ENCODE results near the gene RAB2B.
"Not testable (repeated sequence)": the region's sequence is repeated elsewhere in the genome, so short reads cannot be mapped to it uniquely, and the experiment has no call there.

Gene RAB2B

GRCh38 chr14:21454843-21455544 lies 21.8 kb downstream of the RAB2B start:
- H3K36me3 ChIP-seq (ENCODE audit: control insufficient read depth in 4 of 4, insufficient read depth in 4 of 4, low read length in 3 of 4) = peaks cover 2 to 12% (median 7%) of the 10 kb centered on the region in 4 experiments
- peak overlapping the region in 6 of 7 experiments; percentile 86 to 99 (median 96) for H3K4me3 ChIP-seq (ENCODE audit: control insufficient read depth in 1 of 7, extremely low read depth in 1 of 7, insufficient read depth in 4 of 7, low read depth in 2 of 7, low read length in 6 of 7)
- H3K4me1 ChIP-seq (ENCODE audit: control extremely low read depth in 1 of 4, control insufficient read depth in 4 of 4, insufficient read depth in 4 of 4, low read length in 3 of 4) = peaks cover 7 to 14% (median 10%) of the 10 kb centered on the region in 4 experiments
- H3K27me3 ChIP-seq (replicated peaks in 2 of 5; ENCODE audit: control insufficient read depth in 4 of 5, insufficient read depth in 5 of 5, low read length in 4 of 5) = no peaks in the 10 kb centered on the region
- 59% methylated on average over 10 of the region's 15 CpGs for WGBS (ENCODE audit: insufficient coverage)
- no peaks in the 10 kb centered on the region for H3K9me3 ChIP-seq (ENCODE audit: control extremely low read depth in 1 of 5, control insufficient read depth in 4 of 5, insufficient read depth in 2 of 5, low read depth in 1 of 5, low read length in 4 of 5)
- DNase-seq = peak in 2 of 3 donors; percentile 46 to 62
- POLR2A ChIA-PET = interaction anchor here (0.6 to 1.9 kb wide), 2 partner anchors 22 to 126 kb away, joined by 4 to 11 read pairs; partner anchors contain the start of genes RAB2B and TOX4
- H3K27ac ChIP-seq (ENCODE audit: insufficient read depth in 1 of 2, low read depth in 1 of 2, low read length in 2 of 2, poor library complexity in 1 of 2, severe bottlenecking in 2 of 2) = peak overlapping the region; percentile 72 to 89
- CTCF ChIA-PET = interaction anchor here (1.2 to 6.3 kb wide), 7 partner anchors 8 to 198 kb away, joined by 3 to 23 read pairs (median 4); partner anchors contain the start of genes RAB2B and TOX4

- POLR2A ChIA-PET = interaction anchor here (1.1 kb wide), 1 partner anchor 11 kb away, joined by 3 read pairs; no protein-coding TSS in a partner anchor
- WGBS (ENCODE audit: insufficient coverage) = 100% methylated on average over 1 of the region's 1 CpG
- H3K4me1 ChIP-seq (ENCODE audit: control extremely low read depth in 1 of 4, control insufficient read depth in 4 of 4, insufficient read depth in 4 of 4, low read length in 3 of 4) = peaks cover 3 to 11% (median 8%) of the 10 kb centered on the region in 4 experiments
- CTCF ChIA-PET = no interaction called here
- H3K27me3 ChIP-seq (replicated peaks in 2 of 5; ENCODE audit: control insufficient read depth in 4 of 5, insufficient read depth in 5 of 5, low read length in 4 of 5) = no peaks in the 10 kb centered on the region
- no peak overlapping the region for H3K4me3 ChIP-seq (ENCODE audit: control insufficient read depth in 1 of 7, extremely low read depth in 1 of 7, insufficient read depth in 4 of 7, low read depth in 2 of 7, low read length in 6 of 7)
- no peak overlapping the region for H3K27ac ChIP-seq (ENCODE audit: insufficient read depth in 1 of 2, low read depth in 1 of 2, low read length in 2 of 2, poor library complexity in 1 of 2, severe bottlenecking in 2 of 2)
- H3K9me3 ChIP-seq (ENCODE audit: control extremely low read depth in 1 of 5, control insufficient read depth in 4 of 5, insufficient read depth in 2 of 5, low read depth in 1 of 5, low read length in 4 of 5) = no peaks in the 10 kb centered on the region
- no peak for DNase-seq
- H3K36me3 ChIP-seq (ENCODE audit: control insufficient read depth in 4 of 4, insufficient read depth in 4 of 4, low read length in 3 of 4) = peaks cover 2 to 4% (median 3%) of the 10 kb centered on the region in 4 experiments
These were observed 26.9 kb downstream of the RAB2B start for GRCh38 chr14:21449899-21450216.

- H3K9me3 ChIP-seq (ENCODE audit: control extremely low read depth in 1 of 5, control insufficient read depth in 4 of 5, insufficient read depth in 2 of 5, low read depth in 1 of 5, low read length in 4 of 5); H3K36me3 ChIP-seq (ENCODE audit: control insufficient read depth in 4 of 4, insufficient read depth in 4 of 4, low read length in 3 of 4); POLR2A ChIA-PET; H3K27ac ChIP-seq (ENCODE audit: insufficient read depth in 1 of 2, low read depth in 1 of 2, low read length in 2 of 2, poor library complexity in 1 of 2, severe bottlenecking in 2 of 2); H3K4me3 ChIP-seq (ENCODE audit: control insufficient read depth in 1 of 7, extremely low read depth in 1 of 7, insufficient read depth in 4 of 7, low read depth in 2 of 7, low read length in 6 of 7); DNase-seq; H3K27me3 ChIP-seq (replicated peaks in 2 of 5; ENCODE audit: control insufficient read depth in 4 of 5, insufficient read depth in 5 of 5, low read length in 4 of 5): not testable (repeated sequence)
- WGBS (ENCODE audit: insufficient coverage) = 60% methylated on average over 1 of the region's 1 CpG
- peaks cover 0 to 10% (median 3%) of the 10 kb centered on the region in 4 experiments for H3K4me1 ChIP-seq (ENCODE audit: control extremely low read depth in 1 of 4, control insufficient read depth in 4 of 4, insufficient read depth in 4 of 4, low read length in 3 of 4)
- CTCF ChIA-PET = interaction anchor here (1.1 kb wide), 2 partner anchors 12 to 13 kb away, joined by 3 read pairs; partner anchors contain the start of gene CHD8
These were observed 34.1 kb downstream of the RAB2B start for GRCh38 chr14:21442657-21443056.

GRCh38 chr14:21440859-21441258 lies 35.9 kb downstream of the RAB2B start:
- H3K27me3 ChIP-seq (replicated peaks in 2 of 5; ENCODE audit: control insufficient read depth in 4 of 5, insufficient read depth in 5 of 5, low read length in 4 of 5) = no peaks in the 10 kb centered on the region
- H3K27ac ChIP-seq (ENCODE audit: insufficient read depth in 1 of 2, low read depth in 1 of 2, low read length in 2 of 2, poor library complexity in 1 of 2, severe bottlenecking in 2 of 2) = no peak overlapping the region
- ChIA-PET CTCF (interaction anchor here (0.8 kb wide), 1 partner anchor 11 kb away, joined by 3 read pairs; no protein-coding TSS in a partner anchor), POLR2A (interaction anchor here (0.6 kb wide), 1 partner anchor 24 kb away, joined by 3 read pairs; no protein-coding TSS in a partner anchor)
- H3K36me3 ChIP-seq (ENCODE audit: control insufficient read depth in 4 of 4, insufficient read depth in 4 of 4, low read length in 3 of 4) = peaks cover 0 to 3% (median 1%) of the 10 kb centered on the region in 4 experiments
- no peaks in the 10 kb centered on the region for H3K9me3 ChIP-seq (ENCODE audit: control extremely low read depth in 1 of 5, control insufficient read depth in 4 of 5, insufficient read depth in 2 of 5, low read depth in 1 of 5, low read length in 4 of 5)
- H3K4me3 ChIP-seq (ENCODE audit: control insufficient read depth in 1 of 7, extremely low read depth in 1 of 7, insufficient read depth in 4 of 7, low read depth in 2 of 7, low read length in 6 of 7) = no peak overlapping the region
- H3K4me1 ChIP-seq (ENCODE audit: control extremely low read depth in 1 of 4, control insufficient read depth in 4 of 4, insufficient read depth in 4 of 4, low read length in 3 of 4) = peaks cover 5 to 23% (median 11%) of the 10 kb centered on the region in 4 experiments
- peak; percentile 16 to 34 (median 28) for DNase-seq

- peaks cover 5 to 26% (median 14%) of the 10 kb centered on the region in 4 experiments for H3K4me1 ChIP-seq (ENCODE audit: control extremely low read depth in 1 of 4, control insufficient read depth in 4 of 4, insufficient read depth in 4 of 4, low read length in 3 of 4)
- peak overlapping the region; percentile 60 to 93 (median 83) for H3K4me3 ChIP-seq (ENCODE audit: control insufficient read depth in 1 of 7, extremely low read depth in 1 of 7, insufficient read depth in 4 of 7, low read depth in 2 of 7, low read length in 6 of 7)
- ChIA-PET POLR2A (interaction anchor here (0.8 to 1.2 kb wide), 3 partner anchors 9 to 19 kb away, joined by 3 to 10 read pairs (median 4); partner anchors contain the start of gene CHD8), CTCF (interaction anchor here (0.7 to 2.7 kb wide), 11 partner anchors 9 to 120 kb away, joined by 3 to 23 read pairs (median 3); partner anchors contain the start of genes CHD8 and TOX4)
- peak overlapping the region; percentile 97 to 99 for H3K27ac ChIP-seq (ENCODE audit: insufficient read depth in 1 of 2, low read depth in 1 of 2, low read length in 2 of 2, poor library complexity in 1 of 2, severe bottlenecking in 2 of 2)
- H3K36me3 ChIP-seq (ENCODE audit: control insufficient read depth in 4 of 4, insufficient read depth in 4 of 4, low read length in 3 of 4) = peaks cover 0 to 7% (median 4%) of the 10 kb centered on the region in 4 experiments
- WGBS (ENCODE audit: insufficient coverage) = 16% methylated on average over 16 of the region's 33 CpGs
- no peaks in the 10 kb centered on the region for H3K9me3 ChIP-seq (ENCODE audit: control extremely low read depth in 1 of 5, control insufficient read depth in 4 of 5, insufficient read depth in 2 of 5, low read depth in 1 of 5, low read length in 4 of 5)
- H3K27me3 ChIP-seq (replicated peaks in 2 of 5; ENCODE audit: control insufficient read depth in 4 of 5, insufficient read depth in 5 of 5, low read length in 4 of 5) = no peaks in the 10 kb centered on the region
- peak; percentile 99 for DNase-seq
These were observed 39.5 kb downstream of the RAB2B start for GRCh38 chr14:21437063-21437901.

- peaks cover 0 to 9% (median 5%) of the 10 kb centered on the region in 4 experiments for H3K36me3 ChIP-seq (ENCODE audit: control insufficient read depth in 4 of 4, insufficient read depth in 4 of 4, low read length in 3 of 4)
- H3K4me1 ChIP-seq (ENCODE audit: control extremely low read depth in 1 of 4, control insufficient read depth in 4 of 4, insufficient read depth in 4 of 4, low read length in 3 of 4) = peaks cover 5 to 26% (median 14%) of the 10 kb centered on the region in 4 experiments
- ChIA-PET POLR2A (interaction anchor here (1.2 kb wide), 1 partner anchor 20 kb away, joined by 10 read pairs; the partner anchor contains the start of gene CHD8), CTCF (interaction anchor here (0.7 to 2.7 kb wide), 8 partner anchors 9 to 121 kb away, joined by 3 to 23 read pairs (median 4); partner anchors contain the start of genes CHD8 and TOX4)
- 0% methylated on average over 7 of the region's 11 CpGs for WGBS (ENCODE audit: insufficient coverage)
- H3K4me3 ChIP-seq (ENCODE audit: control insufficient read depth in 1 of 7, extremely low read depth in 1 of 7, insufficient read depth in 4 of 7, low read depth in 2 of 7, low read length in 6 of 7) = peak overlapping the region; percentile 60 to 93 (median 83)
- H3K27me3 ChIP-seq (replicated peaks in 2 of 5; ENCODE audit: control insufficient read depth in 4 of 5, insufficient read depth in 5 of 5, low read length in 4 of 5) = no peaks in the 10 kb centered on the region
- DNase-seq = no peak
- H3K9me3 ChIP-seq (ENCODE audit: control extremely low read depth in 1 of 5, control insufficient read depth in 4 of 5, insufficient read depth in 2 of 5, low read depth in 1 of 5, low read length in 4 of 5) = no peaks in the 10 kb centered on the region
- H3K27ac ChIP-seq (ENCODE audit: insufficient read depth in 1 of 2, low read depth in 1 of 2, low read length in 2 of 2, poor library complexity in 1 of 2, severe bottlenecking in 2 of 2) = peak overlapping the region; percentile 58 to 99
These were observed 40.1 kb downstream of the RAB2B start for GRCh38 chr14:21436567-21437062.
